ENCODE results near the gene SPINDOC. TPM values are rescaled to one million over a fixed set of nuclear protein-coding genes. Genes with fewer than 3 reads are reported as not detected.
A peak's percentile ranks its signal among the peaks of the same experiment; 100 is the strongest.

The SPINDOC gene
- total RNA-seq, 1 donor from 2014 or later, result 60.1 TPM

DNA sequence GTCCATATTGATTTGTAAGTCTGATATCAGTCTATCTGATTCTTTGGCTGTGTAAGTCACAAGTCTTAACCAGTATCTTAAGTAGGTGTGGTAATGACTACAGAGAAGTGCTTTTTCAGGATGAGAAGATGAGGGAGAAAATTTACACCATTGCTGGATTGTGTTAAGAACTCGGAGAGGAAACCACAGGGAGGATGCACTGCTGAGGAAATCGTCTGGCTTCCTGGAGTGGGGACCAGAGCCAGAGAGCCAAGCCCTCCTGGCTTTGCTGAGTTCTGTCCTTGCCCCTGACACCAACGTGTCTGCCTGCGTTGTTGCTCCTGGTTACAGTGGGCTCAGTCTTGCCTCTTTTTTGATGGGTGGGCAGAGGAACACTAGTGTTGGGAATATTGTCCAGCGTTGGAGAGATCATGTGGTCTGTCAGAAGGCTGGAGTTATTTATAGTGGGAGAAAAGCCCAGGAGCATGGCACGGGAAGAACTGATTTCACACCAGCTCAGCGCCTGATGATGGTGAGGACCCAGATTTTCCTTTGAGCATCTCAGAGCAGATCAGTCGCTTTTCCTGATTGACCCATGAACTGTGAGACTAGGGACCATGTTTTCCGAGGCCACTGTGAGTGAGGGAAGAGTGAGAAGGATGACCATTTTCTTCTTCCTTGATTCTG lies 55.3 kb downstream of the SPINDOC start:
- Mint-ChIP-seq H3K4me1 (peaks cover 57% of the 10 kb centered on the region), H3K27me3 (ENCODE audit: low read depth) (no peaks in the 10 kb centered on the region)

DNA sequence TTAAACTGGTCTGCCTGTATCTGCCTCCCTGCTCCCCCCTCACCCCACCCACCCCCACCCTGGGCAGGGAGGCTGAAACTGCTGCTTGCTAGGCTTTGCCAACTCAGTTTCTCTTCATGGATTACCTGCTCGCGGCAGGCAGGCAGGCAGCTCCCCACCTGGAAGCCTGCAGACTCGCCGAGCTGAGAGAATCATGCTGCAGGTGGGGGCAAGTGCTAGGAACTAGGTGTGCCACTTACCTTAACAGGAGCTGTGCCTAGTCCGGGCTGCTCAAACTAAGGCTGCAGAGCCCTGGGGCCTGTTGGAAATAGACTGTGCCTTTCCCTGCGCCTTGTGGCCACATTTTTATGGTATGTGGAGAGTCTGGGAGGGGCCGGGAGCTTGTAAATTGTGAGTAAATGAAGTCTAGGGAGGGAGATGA lies 55.9 kb downstream of the SPINDOC start:
- peak overlapping the region; percentile 83 for H3K27ac Mint-ChIP-seq
- TF ChIP-seq, protein P1, sequence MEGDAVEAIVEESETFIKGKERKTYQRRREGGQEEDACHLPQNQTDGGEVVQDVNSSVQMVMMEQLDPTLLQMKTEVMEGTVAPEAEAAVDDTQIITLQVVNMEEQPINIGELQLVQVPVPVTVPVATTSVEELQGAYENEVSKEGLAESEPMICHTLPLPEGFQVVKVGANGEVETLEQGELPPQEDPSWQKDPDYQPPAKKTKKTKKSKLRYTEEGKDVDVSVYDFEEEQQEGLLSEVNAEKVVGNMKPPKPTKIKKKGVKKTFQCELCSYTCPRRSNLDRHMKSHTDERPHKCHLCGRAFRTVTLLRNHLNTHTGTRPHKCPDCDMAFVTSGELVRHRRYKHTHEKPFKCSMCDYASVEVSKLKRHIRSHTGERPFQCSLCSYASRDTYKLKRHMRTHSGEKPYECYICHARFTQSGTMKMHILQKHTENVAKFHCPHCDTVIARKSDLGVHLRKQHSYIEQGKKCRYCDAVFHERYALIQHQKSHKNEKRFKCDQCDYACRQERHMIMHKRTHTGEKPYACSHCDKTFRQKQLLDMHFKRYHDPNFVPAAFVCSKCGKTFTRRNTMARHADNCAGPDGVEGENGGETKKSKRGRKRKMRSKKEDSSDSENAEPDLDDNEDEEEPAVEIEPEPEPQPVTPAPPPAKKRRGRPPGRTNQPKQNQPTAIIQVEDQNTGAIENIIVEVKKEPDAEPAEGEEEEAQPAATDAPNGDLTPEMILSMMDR (IDR thresholded peaks at IDR 0.05; ENCODE audit: unreplicated experiment), result no peak
- peaks cover 60% of the 10 kb centered on the region for H3K4me1 Mint-ChIP-seq
- H3K9me3 Mint-ChIP-seq, result no peaks in the 10 kb centered on the region
- no peak overlapping the region for H3K4me3 Mint-ChIP-seq
- DNase-seq (ENCODE audit: low spot score in 2 of 2, unreplicated experiment in 2 of 2), result no peak
- no peaks in the 10 kb centered on the region for H3K36me3 Mint-ChIP-seq
- no peaks in the 10 kb centered on the region for H3K27me3 Mint-ChIP-seq (ENCODE audit: low read depth)

More for the DNA sequence above, 55.3 kb downstream of the SPINDOC start:
- Mint-ChIP-seq H3K36me3 (no peaks in the 10 kb centered on the region), H3K4me3 (no peak overlapping the region), H3K9me3 (no peaks in the 10 kb centered on the region), H3K27ac (peak overlapping the region; percentile 72)
- TF ChIP-seq, protein P1 (IDR thresholded peaks at IDR 0.05; ENCODE audit: unreplicated experiment), result no peak
- no peak for DNase-seq (ENCODE audit: low spot score in 2 of 2, unreplicated experiment in 2 of 2)

DNA sequence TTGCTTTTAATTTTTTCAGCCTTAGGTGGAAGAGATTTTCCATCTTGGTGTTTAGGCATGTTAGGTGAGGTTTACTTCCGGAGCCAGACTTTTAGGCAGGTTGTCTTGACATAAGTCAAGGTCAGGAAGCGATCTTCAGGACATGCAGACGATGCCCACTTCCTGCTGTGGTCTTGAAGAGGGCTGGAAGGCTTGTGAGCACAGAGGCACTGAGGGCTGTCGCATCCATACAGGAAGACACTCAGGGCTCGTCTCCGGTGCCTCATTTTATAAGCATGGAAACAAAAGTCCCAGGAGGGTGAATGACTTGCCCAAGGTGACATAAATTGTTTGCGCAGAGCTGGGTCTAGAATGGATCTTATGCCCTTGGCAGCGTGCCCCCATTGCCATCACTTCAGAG lies 56.4 kb downstream of the SPINDOC start:
- TF ChIP-seq, protein P1 (IDR thresholded peaks at IDR 0.05; ENCODE audit: unreplicated experiment), result no peak
- DNase-seq (ENCODE audit: low spot score in 2 of 2, unreplicated experiment in 2 of 2), result no peak
- Mint-ChIP-seq H3K4me1 (peaks cover 65% of the 10 kb centered on the region), H3K9me3 (no peaks in the 10 kb centered on the region), H3K27me3 (ENCODE audit: low read depth) (no peaks in the 10 kb centered on the region), H3K27ac (peak overlapping the region; percentile 83), H3K4me3 (no peak overlapping the region), H3K36me3 (no peaks in the 10 kb centered on the region)

DNA sequence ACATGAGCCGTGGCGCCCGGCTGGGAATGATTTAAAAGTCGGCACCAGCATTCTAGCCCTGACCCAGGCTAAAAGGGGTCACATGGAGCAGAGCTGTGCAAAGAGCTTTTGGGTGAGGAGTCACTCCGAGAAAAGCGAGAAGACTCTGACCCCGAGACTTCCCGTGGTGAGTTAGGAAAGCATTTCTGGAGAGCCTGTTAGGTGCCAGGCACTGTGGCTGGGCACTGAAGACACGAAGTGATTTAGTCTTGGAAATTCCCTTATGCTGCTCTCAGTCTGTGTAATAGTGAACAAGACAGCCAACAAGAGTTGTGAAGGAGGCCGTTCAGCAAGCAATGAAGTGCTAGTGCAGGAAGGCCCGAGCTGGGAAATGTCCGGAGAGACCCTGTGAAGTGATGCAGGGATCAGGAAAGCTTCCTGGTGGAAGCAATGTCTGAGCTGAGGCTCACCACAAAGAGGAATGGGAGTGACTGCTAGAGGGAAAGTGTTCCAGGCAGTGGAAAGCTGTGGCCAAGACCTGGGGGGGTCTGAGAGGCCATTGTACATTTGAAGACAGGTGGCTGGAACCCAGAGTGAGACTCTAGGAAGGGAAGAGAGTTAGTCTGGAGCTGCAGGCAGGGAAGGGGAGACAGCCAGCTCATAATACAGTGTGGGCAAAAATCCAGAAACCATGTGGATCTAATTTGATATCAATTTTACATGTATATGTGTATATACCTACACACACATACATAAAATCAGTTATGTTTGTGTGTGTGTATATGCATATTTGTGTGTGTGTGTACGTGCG lies 57.3 kb downstream of the SPINDOC start:
- no peaks in the 10 kb centered on the region for H3K27me3 Mint-ChIP-seq (ENCODE audit: low read depth)
- peaks cover 62% of the 10 kb centered on the region for H3K4me1 Mint-ChIP-seq
- no peak overlapping the region for H3K4me3 Mint-ChIP-seq
- no peaks in the 10 kb centered on the region for H3K9me3 Mint-ChIP-seq
- DNase-seq (ENCODE audit: low spot score in 2 of 2, unreplicated experiment in 2 of 2), result no peak
- H3K36me3 Mint-ChIP-seq, result no peaks in the 10 kb centered on the region
- peak overlapping the region; percentile 60 for H3K27ac Mint-ChIP-seq
- TF ChIP-seq, protein P1 (IDR thresholded peaks at IDR 0.05; ENCODE audit: unreplicated experiment), result no peak

DNA sequence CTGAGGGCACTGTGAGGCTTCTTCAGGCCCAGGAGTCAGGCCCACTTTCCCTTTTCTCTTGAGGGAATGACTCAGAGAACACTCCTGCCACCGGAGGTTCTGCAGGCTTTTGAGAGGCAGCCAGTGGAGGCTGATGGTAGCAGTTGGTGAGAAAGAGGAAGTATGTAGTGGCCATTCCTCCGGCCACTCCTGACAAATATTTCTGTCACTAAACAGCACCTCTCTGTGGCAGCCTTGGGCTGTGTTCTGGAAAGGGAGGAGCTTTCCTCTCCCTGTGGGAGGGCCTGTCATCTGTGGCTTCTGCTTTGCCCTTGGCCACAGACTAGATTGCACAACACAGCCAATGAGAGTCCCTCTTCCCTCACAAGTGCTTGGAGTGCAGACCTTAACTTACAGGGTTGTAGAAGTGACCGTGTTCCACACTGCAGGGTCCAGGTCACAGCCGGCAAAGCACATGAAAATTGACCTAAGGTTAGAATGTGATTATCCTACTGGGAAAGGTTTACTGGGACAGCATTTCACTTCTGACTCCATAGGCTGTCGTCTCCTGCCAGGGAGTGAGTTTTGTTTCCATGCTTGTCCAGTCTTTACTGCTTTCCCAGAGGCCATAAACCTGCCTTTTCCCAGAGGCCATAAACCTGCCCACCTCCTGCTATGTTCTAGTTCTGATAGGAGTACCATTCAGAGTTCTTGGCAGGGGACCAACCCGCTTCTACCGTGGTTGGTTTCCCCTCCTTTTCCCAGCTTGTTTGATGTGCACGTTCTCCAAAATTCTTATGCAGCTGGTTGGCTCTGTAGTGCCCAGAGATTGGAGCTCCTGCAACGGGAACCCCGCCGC lies 58.9 kb downstream of the SPINDOC start:
- no peak for DNase-seq (ENCODE audit: low spot score in 2 of 2, unreplicated experiment in 2 of 2)
- TF ChIP-seq, protein P1 (IDR thresholded peaks at IDR 0.05; ENCODE audit: unreplicated experiment), result no peak
- no peak overlapping the region for H3K4me3 Mint-ChIP-seq
- H3K27me3 Mint-ChIP-seq (ENCODE audit: low read depth), result no peaks in the 10 kb centered on the region
- H3K27ac Mint-ChIP-seq, result peak overlapping the region; percentile 87
- no peaks in the 10 kb centered on the region for H3K9me3 Mint-ChIP-seq
- H3K36me3 Mint-ChIP-seq, result no peaks in the 10 kb centered on the region
- H3K4me1 Mint-ChIP-seq, result peaks cover 50% of the 10 kb centered on the region
